Measurements from ENCODE around the gene DBR1. TPM values are rescaled to one million over a fixed set of nuclear protein-coding genes. Genes with fewer than 3 reads are reported as not detected.

The DBR1 gene
- total RNA-seq, 2 experiments from 2014 or later = 23.1 to 24.6 TPM

- Histone ChIP-seq H3K27me3 (ENCODE audit: control insufficient read depth in 1 of 2, insufficient read depth in 2 of 2, low read length in 2 of 2) (peaks cover 0 to 8% of the 10 kb centered on the region in 2 experiments), H3K4me3 (ENCODE audit: low read length) (peak overlapping the region; percentile 91), H3K36me3 (ENCODE audit: insufficient read depth, low read length) (no peaks in the 10 kb centered on the region), H3K27ac (ENCODE audit: low read depth in 1 of 2, low read length in 2 of 2) (peak overlapping the region; percentile 72 to 83), H3K9me3 (ENCODE audit: control insufficient read depth in 1 of 2, insufficient read depth in 1 of 2, low read length in 2 of 2) (no peaks in the 10 kb centered on the region), H3K4me1 (ENCODE audit: insufficient read depth, low read length) (peaks cover 16% of the 10 kb centered on the region)
- peaks cover 46% of the 10 kb centered on the region for H3K4me1 Mint-ChIP-seq (ENCODE audit: low read depth)
- intact Hi-C loops (cut with DNase I, micrococcal nuclease) = loop anchor here (2.0 to 10.0 kb wide), 8 partner anchors 35 to 1490 kb away; partner anchors contain the start of genes CEP70 (in 1 of the 2), COPB2 (in 1 of the 2), NME9 (in 1 of the 2) and NMNAT3 (in 1 of the 2)
- POLR2A ChIA-PET = interaction anchor here (0.7 to 4.0 kb wide), 11 partner anchors 13 to 1991 kb away, joined by 3 to 45 read pairs (median 4); partner anchors contain the start of genes CEP70, DBR1, MSL2 and NCK1
- peaks cover 25% of the 10 kb centered on the region for H3K36me3 Mint-ChIP-seq (ENCODE audit: low read depth)
- TF ChIP-seq CTCF (IDR thresholded peaks at IDR 0.05) = no peak
- peak; percentile 78 to 95 (median 88) for DNase-seq
- H3K4me3 Mint-ChIP-seq = peak overlapping the region; percentile 97
- peaks cover 4% of the 10 kb centered on the region for H3K27me3 Mint-ChIP-seq
- H3K27ac Mint-ChIP-seq = peak overlapping the region; percentile 92
- no peaks in the 10 kb centered on the region for H3K9me3 Mint-ChIP-seq
- ATAC-seq (ENCODE audit: poor library complexity) = peak; percentile 92
- CTCF ChIA-PET = no interaction called here
These were observed 12.1 kb upstream of the DBR1 start for GRCh38 chr3:138186803-138187295.

- no peak for TF ChIP-seq CTCF (IDR thresholded peaks at IDR 0.05)
- intact Hi-C loops (cut with DNase I, micrococcal nuclease) = loop anchor here (2.0 to 10.0 kb wide), 8 partner anchors 36 to 1491 kb away; partner anchors contain the start of genes CEP70 (in 1 of the 2), COPB2 (in 1 of the 2), NME9 (in 1 of the 2) and NMNAT3 (in 1 of the 2)
These were observed 11.5 kb upstream of the DBR1 start for GRCh38 chr3:138186221-138186620.

GRCh38 chr3:138184994-138185393 is 10.3 kb upstream of the DBR1 start:
- Mint-ChIP-seq H3K36me3 (ENCODE audit: low read depth) (peaks cover 13% of the 10 kb centered on the region), H3K27ac (no peak overlapping the region), H3K4me1 (ENCODE audit: low read depth) (peaks cover 32% of the 10 kb centered on the region), H3K4me3 (no peak overlapping the region), H3K27me3 (peaks cover 4% of the 10 kb centered on the region), H3K9me3 (no peaks in the 10 kb centered on the region)
- H3K36me3 ChIP-seq (ENCODE audit: insufficient read depth, low read length) = no peaks in the 10 kb centered on the region
- CTCF ChIA-PET = interaction anchor here (0.6 kb wide), 1 partner anchor 12 kb away, joined by 3 read pairs; no protein-coding TSS in a partner anchor
- no peak for ATAC-seq (ENCODE audit: poor library complexity)
- H3K4me3 ChIP-seq (ENCODE audit: low read length) = no peak overlapping the region
- POLR2A ChIA-PET = interaction anchor here (0.6 to 4.0 kb wide), 2 partner anchors 11 to 106 kb away, joined by 3 to 45 read pairs; partner anchors contain the start of gene DBR1
- peaks cover 0 to 8% of the 10 kb centered on the region in 2 experiments for H3K27me3 ChIP-seq (ENCODE audit: control insufficient read depth in 1 of 2, insufficient read depth in 2 of 2, low read length in 2 of 2)
- H3K9me3 ChIP-seq (ENCODE audit: control insufficient read depth in 1 of 2, insufficient read depth in 1 of 2, low read length in 2 of 2) = no peaks in the 10 kb centered on the region
- no peak overlapping the region for H3K27ac ChIP-seq (ENCODE audit: low read depth in 1 of 2, low read length in 2 of 2)
- DNase-seq = no peak
- intact Hi-C loops (cut with DNase I, micrococcal nuclease) = loop anchor here (5.0 to 10.0 kb wide), 12 partner anchors 37 to 1492 kb away; partner anchors contain the start of genes CEP70 (in 2 of the 2), COPB2 (in 1 of the 2), MRAS (in 1 of the 2) and NMNAT3 (in 1 of the 2)
- H3K4me1 ChIP-seq (ENCODE audit: insufficient read depth, low read length) = peaks cover 14% of the 10 kb centered on the region
- TF ChIP-seq CTCF (IDR thresholded peaks at IDR 0.05) = no peak

More at GRCh38 chr3:138186221-138186620, 11.5 kb upstream of the DBR1 start:
- H3K27me3 ChIP-seq (ENCODE audit: control insufficient read depth in 1 of 2, insufficient read depth in 2 of 2, low read length in 2 of 2) = peaks cover 0 to 8% of the 10 kb centered on the region in 2 experiments
- no peaks in the 10 kb centered on the region for H3K36me3 ChIP-seq (ENCODE audit: insufficient read depth, low read length)
- Mint-ChIP-seq H3K4me3 (peak overlapping the region; percentile 97), H3K4me1 (ENCODE audit: low read depth) (peaks cover 40% of the 10 kb centered on the region), H3K9me3 (no peaks in the 10 kb centered on the region), H3K27me3 (peaks cover 4% of the 10 kb centered on the region), H3K36me3 (ENCODE audit: low read depth) (peaks cover 19% of the 10 kb centered on the region), H3K27ac (peak overlapping the region; percentile 92)
- H3K4me3 ChIP-seq (ENCODE audit: low read length) = peak overlapping the region; percentile 91
- ATAC-seq (ENCODE audit: poor library complexity) (no peak), DNase-seq (no peak)
- no peaks in the 10 kb centered on the region for H3K9me3 ChIP-seq (ENCODE audit: control insufficient read depth in 1 of 2, insufficient read depth in 1 of 2, low read length in 2 of 2)
- peaks cover 14% of the 10 kb centered on the region for H3K4me1 ChIP-seq (ENCODE audit: insufficient read depth, low read length)
- no peak overlapping the region for H3K27ac ChIP-seq (ENCODE audit: low read depth in 1 of 2, low read length in 2 of 2)
- ChIA-PET CTCF (no interaction called here), POLR2A (interaction anchor here (1.0 to 4.0 kb wide), 7 partner anchors 12 to 1990 kb away, joined by 3 to 45 read pairs (median 4); partner anchors contain the start of genes DBR1, MSL2 and STAG1)
